NCI-H1092 treated with DMSO at 0.1 percent for 48 hours (cell line): ENCODE measurements around the gene RBM15B.
A peak's percentile ranks its signal among the peaks of the same experiment; 100 is the strongest.

Experiments
- DNase-seq: peaks from one replicate; lab custom pipeline; 2025; lab: John Stamatoyannopoulos, UW

Gene RBM15B

GRCh38 chr3:51393134-51393495 is 2.0 kb downstream of the RBM15B start:
- DNase-seq = no peak

GRCh38 chr3:51393564-51393963 is 2.5 kb downstream of the RBM15B start:
- DNase-seq = no peak

GRCh38 chr3:51394541-51394940 is 3.5 kb downstream of the RBM15B start:
- no peak for DNase-seq

- no peak for DNase-seq
Observed at GRCh38 chr3:51395493-51396213, 4.6 kb downstream of the RBM15B start.

GRCh38 chr3:51396401-51396800 is 5.3 kb downstream of the RBM15B start:
- DNase-seq = no peak

GRCh38 chr3:51397392-51397791 is 6.3 kb downstream of the RBM15B start:
- no peak for DNase-seq

GRCh38 chr3:51398595-51399310 is 7.7 kb downstream of the RBM15B start:
- no peak for DNase-seq

GRCh38 chr3:51400166-51400565 is 9.1 kb downstream of the RBM15B start:
- no peak for DNase-seq

GRCh38 chr3:51401735-51402134 is 10.7 kb downstream of the RBM15B start:
- DNase-seq = no peak

GRCh38 chr3:51403675-51404074 is 12.6 kb downstream of the RBM15B start:
- no peak for DNase-seq

- no peak for DNase-seq
Observed at GRCh38 chr3:51408021-51408420, 16.9 kb downstream of the RBM15B start.

- no peak for DNase-seq
Observed at GRCh38 chr3:51408813-51409212, 17.7 kb downstream of the RBM15B start.

- DNase-seq = no peak
Observed at GRCh38 chr3:51422211-51422610, 31.1 kb downstream of the RBM15B start.

GRCh38 chr3:51426921-51427320 is 35.8 kb downstream of the RBM15B start:
- DNase-seq = no peak

- DNase-seq = no peak
Observed at GRCh38 chr3:51429138-51429537, 38.1 kb downstream of the RBM15B start.

GRCh38 chr3:51434110-51434509 is 43.0 kb downstream of the RBM15B start:
- no peak for DNase-seq

- peak; percentile 33 for DNase-seq
Observed at GRCh38 chr3:51434746-51435327, 43.8 kb downstream of the RBM15B start.

GRCh38 chr3:51436998-51437639 is 46.0 kb downstream of the RBM15B start:
- DNase-seq = no peak

GRCh38 chr3:51441282-51442030 is 50.4 kb downstream of the RBM15B start:
- no peak for DNase-seq

GRCh38 chr3:51445544-51446280 is 54.6 kb downstream of the RBM15B start:
- DNase-seq = no peak
